Tibial nerve (tissue), 3 donors: ENCODE data around the gene SVIL.

Source experiments
- CTCF ChIP-seq, 5 experiments: fragments of 200-600 bp in 3 of 5; fragments of 450-650 bp in 2 of 5; sonication (generic) in 3 of 5; IDR thresholded peaks; one replicate each; pipeline ENCODE4 v1.5.1; 2016 to 2019; ENCODE audit warnings: antibody characterized with exemption in 5 of 5, mild to moderate bottlenecking in 3 of 5, moderate library complexity in 2 of 5
- POLR2A ChIP-seq, 2 donors: fragments of 450-650 bp; IDR thresholded peaks; one replicate each; pipeline ENCODE4 v1.6.1; 2017; ENCODE audit warnings: antibody characterized with exemption in 2 of 2, mild to moderate bottlenecking in 2 of 2, moderate library complexity in 2 of 2

DNA sequence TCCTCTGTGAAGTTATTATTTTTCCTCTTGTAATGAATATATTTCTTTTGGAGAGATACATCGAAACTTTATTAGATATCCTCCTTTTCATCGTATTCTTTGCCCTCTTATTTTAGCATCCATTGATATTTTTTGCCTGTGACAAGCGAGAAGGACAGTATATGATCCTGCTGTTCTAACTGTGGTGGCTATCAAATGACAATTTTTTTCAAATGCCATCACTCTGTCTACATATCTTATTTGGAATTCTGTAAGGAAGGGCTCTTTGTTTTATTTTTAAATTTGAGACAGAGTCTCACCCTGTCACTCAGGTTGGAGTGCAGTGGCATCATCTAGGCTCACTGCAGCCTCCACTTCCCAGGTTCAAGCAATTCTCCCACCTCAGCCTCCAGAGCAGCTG is 217.4 kb downstream of the SVIL start:
- TF ChIP-seq POLR2A (IDR thresholded peaks at IDR 0.05) (no peak), CTCF (IDR thresholded peaks at IDR 0.05) (no peak)
